GM18868 (cell line): Measurements from ENCODE around the gene KCNIP3.
A peak's percentile ranks its signal among the peaks of the same experiment; 100 is the strongest.

ENCODE experiments used
- ATAC-seq: cut with Tn5 transposase; IDR thresholded peaks from one replicate; pipeline ENCODE4 v1.9.1; 2021; ENCODE audit warnings: mild to moderate bottlenecking, moderate library complexity; ENCODE audit not compliant: unreplicated experiment

Gene KCNIP3

DNA sequence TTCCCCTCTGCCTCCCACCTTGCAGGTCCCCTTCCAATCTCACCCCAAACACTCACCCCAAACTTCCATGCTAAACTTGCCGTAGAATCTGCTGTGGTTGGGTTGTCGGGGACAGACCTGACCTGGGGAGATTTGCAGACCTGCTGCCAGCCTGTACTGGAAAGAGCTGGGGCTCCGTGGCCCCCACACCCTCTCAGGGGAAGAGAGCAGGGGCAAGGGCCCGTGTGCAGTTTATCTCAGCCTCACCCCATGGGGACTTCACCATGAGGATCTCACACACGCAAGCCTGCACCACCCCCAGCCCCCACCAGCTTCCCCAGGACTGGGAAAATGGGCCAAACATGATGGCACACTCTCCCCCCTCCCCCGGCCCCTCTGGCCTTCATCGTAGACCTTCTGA, 30.7 kb downstream of the KCNIP3 start:
- ATAC-seq: no peak

DNA sequence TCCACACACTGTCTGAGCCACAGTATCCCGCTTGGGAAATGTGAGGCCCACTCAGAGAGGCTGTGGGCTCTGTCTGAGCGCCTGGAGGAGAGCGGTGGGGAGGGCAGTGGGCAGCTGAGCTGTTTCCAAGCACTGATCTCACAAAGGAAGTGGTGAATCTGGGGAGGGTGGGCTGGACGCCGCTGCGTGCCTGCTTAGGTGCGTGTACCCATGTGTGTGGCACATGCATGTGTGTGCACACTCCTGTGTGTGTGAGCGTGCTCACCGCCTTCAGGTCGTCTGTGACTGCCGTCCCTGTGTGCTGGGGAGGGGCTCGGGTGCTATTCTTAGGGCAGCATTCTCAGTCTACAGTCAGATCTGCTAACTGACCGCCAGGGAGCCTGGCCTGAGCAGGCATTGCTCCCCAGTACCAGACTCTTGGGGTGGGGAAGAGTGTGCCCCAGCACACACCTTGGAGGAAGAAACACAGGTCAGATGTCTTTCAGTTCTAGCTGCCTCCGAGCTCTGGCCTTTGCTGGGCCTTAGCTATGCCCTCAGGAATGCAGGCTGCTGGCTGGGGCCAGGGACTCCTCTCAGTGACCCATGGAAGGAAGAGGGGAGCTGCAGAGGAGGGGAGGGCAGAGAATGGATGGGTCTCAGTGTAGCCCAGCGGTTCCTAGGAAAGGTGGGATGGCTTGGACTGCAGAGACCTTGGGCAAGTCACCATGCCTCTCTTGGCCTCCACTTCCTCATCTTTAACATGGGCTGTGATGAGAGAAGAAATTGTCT, 31.4 kb downstream of the KCNIP3 start:
- no peak for ATAC-seq

DNA sequence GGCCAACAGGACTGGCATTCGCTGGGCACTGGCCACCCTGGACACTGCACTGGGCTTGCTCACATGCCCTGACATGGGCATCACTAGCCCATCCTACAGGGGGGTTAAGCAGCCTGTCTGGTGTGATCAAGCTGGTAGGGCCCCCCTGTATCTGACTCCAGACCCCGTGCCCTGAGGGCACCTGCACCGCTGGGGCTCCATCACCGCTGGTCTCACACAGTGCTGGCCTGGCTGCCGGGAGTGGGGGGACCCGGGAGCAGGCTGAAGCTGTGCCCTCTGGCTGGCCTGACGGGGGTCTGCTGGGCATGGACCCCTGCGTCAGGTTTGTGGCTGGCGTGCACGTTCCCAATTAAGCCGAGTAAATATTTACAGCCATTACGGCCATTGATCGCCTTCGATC, 32.3 kb downstream of the KCNIP3 start:
- ATAC-seq: no peak

DNA sequence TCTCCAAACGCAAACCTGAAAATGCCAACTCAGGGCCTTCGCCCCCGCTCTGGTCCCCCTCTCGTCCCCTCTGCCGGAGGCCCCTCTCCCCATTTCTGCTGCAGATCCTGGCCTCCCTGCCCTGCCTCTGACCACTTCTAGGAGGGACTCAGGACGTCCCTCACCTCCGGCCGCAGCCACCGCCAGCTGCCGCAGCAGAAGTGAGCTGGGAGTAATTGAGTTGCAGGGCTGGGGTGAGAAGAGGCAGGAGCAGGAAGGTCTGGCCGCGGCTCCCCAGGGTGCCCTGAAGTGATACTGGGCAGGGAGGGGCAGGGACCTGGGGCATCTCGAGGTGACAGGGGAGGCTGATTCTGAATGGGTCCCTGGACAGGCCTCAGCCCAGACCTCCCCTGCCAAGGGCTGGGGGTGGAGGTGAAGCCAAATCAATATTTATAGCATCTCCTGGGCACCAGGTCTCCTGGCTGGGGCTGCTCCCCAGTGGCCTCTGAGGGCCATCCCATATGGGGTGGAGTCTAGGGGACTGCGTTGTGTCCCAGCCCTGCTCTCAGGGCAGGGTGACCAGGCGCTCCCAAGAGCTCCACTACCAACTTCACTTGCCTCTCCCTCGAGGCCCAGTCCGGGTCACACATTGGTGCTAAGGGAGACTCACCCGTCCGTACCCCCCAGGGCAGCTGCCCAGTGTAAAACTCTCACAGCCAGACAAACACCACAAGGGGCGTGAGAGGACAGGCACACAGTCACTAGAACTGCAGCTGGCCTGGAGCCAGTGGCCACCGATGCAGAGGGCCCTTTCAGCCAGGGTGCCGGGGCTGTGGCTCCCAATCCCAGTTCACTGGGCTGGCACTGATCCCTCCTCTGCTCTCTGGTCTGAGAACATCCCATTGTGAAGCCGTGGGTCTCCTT, 33.0 kb downstream of the KCNIP3 start:
- no peak for ATAC-seq

- ATAC-seq: no peak
These were observed 33.7 kb downstream of the KCNIP3 start for GRCh38 chr2:95330794-95331338.

- ATAC-seq: no peak
These were observed 34.5 kb downstream of the KCNIP3 start for GRCh38 chr2:95331606-95332005.

DNA sequence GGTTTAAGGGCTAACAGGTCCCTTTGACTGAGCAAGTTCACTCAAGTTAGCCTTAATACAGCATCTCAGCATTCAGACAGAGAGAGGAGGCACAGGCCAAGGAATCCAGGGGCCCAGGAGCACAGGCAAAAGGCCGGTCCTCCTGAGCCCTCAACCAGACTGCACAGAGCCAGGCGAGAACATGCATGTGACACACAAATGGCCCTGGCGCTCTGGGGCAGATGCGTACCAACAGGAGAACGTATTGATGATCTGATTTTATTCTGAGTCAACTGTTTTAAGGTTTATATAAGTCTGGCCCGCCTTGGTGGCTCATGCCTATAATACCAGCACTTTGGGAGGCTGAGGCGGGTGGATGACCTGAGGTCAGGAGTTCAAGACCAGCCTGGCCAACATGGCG, 34.9 kb downstream of the KCNIP3 start:
- no peak for ATAC-seq

GRCh38 chr2:95333056-95333455, 35.9 kb downstream of the KCNIP3 start:
- no peak for ATAC-seq

DNA sequence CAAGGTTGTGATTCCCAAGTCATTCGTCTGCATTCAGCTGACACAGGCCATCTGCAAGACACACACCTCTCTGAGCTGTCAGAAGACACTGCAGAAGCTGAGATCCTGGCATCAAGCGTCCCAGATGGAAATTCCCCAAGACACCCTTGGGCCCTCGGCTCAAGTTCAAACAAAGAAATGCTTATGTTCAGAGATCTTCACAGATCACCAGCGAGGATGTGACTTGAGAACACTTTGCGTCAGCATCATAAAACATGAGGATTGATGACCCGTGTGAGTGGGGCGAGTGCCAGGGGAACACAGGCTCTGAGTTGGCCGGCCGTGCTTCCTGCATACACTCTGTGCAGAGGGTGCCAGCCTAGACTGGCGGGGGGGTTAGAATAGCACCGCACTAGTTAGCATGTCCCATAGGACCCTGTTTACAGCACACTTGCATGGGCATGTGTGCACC, 36.8 kb downstream of the KCNIP3 start:
- no peak for ATAC-seq

GRCh38 chr2:95334916-95335641, 37.9 kb downstream of the KCNIP3 start:
- no peak for ATAC-seq

DNA sequence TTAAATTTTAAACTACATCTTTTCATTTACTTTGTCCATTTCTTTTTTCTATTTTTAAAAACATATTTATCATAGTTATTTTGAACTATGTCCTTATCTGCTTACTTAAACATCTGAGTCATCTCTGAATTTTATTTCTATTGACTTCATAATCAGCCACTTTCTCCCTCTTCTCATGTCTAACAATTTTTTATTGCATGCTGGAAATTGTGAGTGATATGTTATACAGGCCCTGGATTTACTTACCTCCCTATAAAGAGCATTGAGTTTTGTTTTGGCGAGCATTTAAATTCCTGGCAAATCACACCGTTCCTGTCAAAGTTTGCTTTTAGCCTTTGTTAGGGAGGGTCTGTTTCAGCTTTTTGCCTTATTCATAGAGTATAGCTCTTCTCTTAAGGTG, 39.3 kb downstream of the KCNIP3 start:
- no peak for ATAC-seq

- no peak for ATAC-seq
These were observed 40.7 kb downstream of the KCNIP3 start for GRCh38 chr2:95337829-95338228.

DNA sequence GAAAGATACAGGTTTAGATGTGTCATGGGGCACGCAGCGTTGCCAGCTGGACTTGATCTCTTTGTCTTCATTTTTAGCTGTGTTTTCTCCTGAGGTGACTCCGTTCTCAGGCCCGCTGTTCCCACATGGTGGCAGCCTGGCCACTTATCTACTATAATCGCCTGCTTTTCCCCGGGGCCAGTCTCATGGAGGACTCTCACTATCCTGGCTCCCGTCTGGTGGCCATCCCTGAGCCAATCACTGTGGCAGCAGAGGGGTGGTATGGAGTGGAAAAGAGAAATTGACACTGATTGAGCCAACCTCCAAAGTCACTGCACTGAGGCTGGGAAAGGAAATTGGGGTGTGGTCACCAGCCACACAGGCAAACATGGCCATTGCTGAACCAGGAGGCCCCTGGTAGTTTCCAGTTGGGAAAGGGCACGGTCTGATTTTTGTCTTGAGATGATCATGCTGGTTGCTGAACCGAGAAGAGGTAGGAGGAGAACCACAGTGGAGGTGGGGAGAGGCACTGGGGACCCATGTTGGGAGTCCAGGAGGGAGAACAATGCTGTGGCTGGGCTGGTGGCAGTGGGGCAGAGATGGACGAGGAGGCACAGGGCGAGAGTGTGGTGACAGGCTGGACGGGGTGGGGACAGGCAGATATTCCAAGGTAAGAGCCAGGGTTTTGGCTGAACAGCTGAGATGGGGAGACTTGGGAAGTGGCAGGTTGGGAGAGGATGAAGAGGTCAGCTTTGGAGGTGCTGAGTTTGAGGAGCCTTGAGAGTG, 45.6 kb downstream of the KCNIP3 start:
- no peak for ATAC-seq

DNA sequence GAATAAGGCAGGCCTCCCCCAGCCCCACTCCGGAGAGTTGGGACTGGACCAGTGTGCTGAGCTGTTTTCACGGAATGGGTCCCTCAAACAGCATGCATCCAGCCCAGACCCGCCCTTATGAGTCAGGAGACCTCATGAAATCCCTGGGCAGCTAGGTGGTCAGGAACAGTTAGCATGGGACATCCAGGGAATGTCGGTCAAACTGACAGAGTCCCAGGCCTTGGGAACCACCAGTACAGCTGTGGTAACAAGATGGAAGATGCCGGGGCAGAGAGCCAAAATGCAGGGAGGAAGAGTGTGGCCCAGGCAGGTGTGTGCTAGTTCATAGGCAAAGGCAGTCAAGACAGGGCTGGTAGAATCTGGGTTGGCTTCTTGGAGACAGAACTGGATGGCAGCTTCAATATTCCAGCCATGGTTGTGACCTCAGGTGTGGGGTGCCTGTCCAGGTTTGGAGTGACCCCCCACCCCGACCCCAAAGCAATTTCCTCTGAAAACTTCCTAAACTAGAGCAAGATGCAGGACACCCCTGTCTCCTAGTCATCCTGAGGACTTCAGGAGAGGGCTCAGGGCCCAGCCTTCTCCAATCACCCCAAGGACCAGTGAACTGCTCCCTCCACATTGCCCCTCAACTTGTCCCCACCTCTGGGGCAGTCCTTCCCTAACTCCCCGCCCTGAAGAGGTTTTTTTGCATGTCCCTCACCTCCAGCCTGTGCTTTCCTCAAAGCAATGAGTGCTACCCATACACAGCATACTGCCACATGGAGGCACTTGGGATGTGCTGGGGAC, 46.5 kb downstream of the KCNIP3 start:
- ATAC-seq: no peak

GRCh38 chr2:95344215-95344583, 47.1 kb downstream of the KCNIP3 start:
- no peak for ATAC-seq

GRCh38 chr2:95344656-95345055, 47.5 kb downstream of the KCNIP3 start:
- ATAC-seq: no peak

- peak; percentile 17 for ATAC-seq
These were observed 48.0 kb downstream of the KCNIP3 start for GRCh38 chr2:95345081-95345562.

- peak; percentile 85 for ATAC-seq
These were observed 48.5 kb downstream of the KCNIP3 start for GRCh38 chr2:95345563-95346230.

- ATAC-seq: no peak
These were observed 49.1 kb downstream of the KCNIP3 start for GRCh38 chr2:95346231-95346737.
